D341Med (cell line): ENCODE results near the gene RMC1.
"Not testable (repeated sequence)": the region's sequence is repeated elsewhere in the genome, so short reads cannot be mapped to it uniquely, and the experiment has no call there.

Experiments
- DNase-seq: peaks from one replicate; pipeline ENCODE4 v3.0.0; 2012; ENCODE audit warnings: low spot score

The RMC1 gene

GRCh38 chr18:23563377-23564043, 60.2 kb downstream of the RMC1 start:
- DNase-seq: no peak

GRCh38 chr18:23565916-23566547, 62.7 kb downstream of the RMC1 start:
- no peak for DNase-seq

- no peak for DNase-seq
Observed at GRCh38 chr18:23567671-23568070, 64.4 kb downstream of the RMC1 start.

- no peak for DNase-seq
Observed at GRCh38 chr18:23568281-23569138, 65.2 kb downstream of the RMC1 start.

GRCh38 chr18:23569299-23570063, 66.2 kb downstream of the RMC1 start:
- no peak for DNase-seq

GRCh38 chr18:23570912-23571504, 67.7 kb downstream of the RMC1 start:
- no peak for DNase-seq

GRCh38 chr18:23572012-23572411, 68.7 kb downstream of the RMC1 start:
- DNase-seq: no peak

- no peak for DNase-seq
Observed at GRCh38 chr18:23572570-23572969, 69.3 kb downstream of the RMC1 start.

- DNase-seq: no peak
Observed at GRCh38 chr18:23573020-23573419, 69.7 kb downstream of the RMC1 start.

- DNase-seq: no peak
Observed at GRCh38 chr18:23573626-23574431, 70.5 kb downstream of the RMC1 start.

GRCh38 chr18:23574611-23575308, 71.4 kb downstream of the RMC1 start:
- DNase-seq: no peak

- no peak for DNase-seq
Observed at GRCh38 chr18:23575309-23575651, 72.0 kb downstream of the RMC1 start.

- not testable (repeated sequence) for DNase-seq
Observed at GRCh38 chr18:23577521-23577920, 74.2 kb downstream of the RMC1 start.

GRCh38 chr18:23578067-23578701, 74.9 kb downstream of the RMC1 start:
- no peak for DNase-seq

GRCh38 chr18:23578891-23579653, 75.8 kb downstream of the RMC1 start:
- no peak for DNase-seq

GRCh38 chr18:23580677-23581367, 77.5 kb downstream of the RMC1 start:
- DNase-seq: no peak
